AG04450 (cell line): ENCODE measurements around the gene DIO1. TPM values are rescaled to one million over a fixed set of nuclear protein-coding genes. Genes with fewer than 3 reads are reported as not detected.

Experiments
- CTCF ChIA-PET: fragments of 300-600, 350-600 bp; formaldehyde crosslinking; extraction: SDS; loops from one replicate; lab custom pipeline; 2022; ENCODE audit warnings: antibody characterized with exemption, inconsistent platforms; lab: Charles Lee
- POLR2A ChIA-PET: fragments of 350-600 bp; formaldehyde crosslinking; extraction: SDS; loops from one replicate; lab custom pipeline; 2021; ENCODE audit warnings: antibody characterized with exemption, inconsistent platforms; lab: Yijun Ruan, JAX
- DNase-seq: peaks from one replicate; pipeline ENCODE4 v3.0.0-alpha.2; 2011; ENCODE audit warnings: low read depth, low spot score
- H3K27ac ChIP-seq: one replicate; pipeline ENCODE4 v1.5.1; 2012; ENCODE audit warnings: low read depth, low read length, control low read depth
- H3K27me3 ChIP-seq: one replicate; pipeline ENCODE4 v1.6.0; 2012; ENCODE audit warnings: low read length; ENCODE audit not compliant: control insufficient read depth, insufficient read depth
- H3K4me3 ChIP-seq: 2 replicates; pipeline ENCODE4 v1.5.1; 2011; ENCODE audit warnings: mild to moderate bottlenecking, low read depth, low read length, control low read depth
- H3K9me3 ChIP-seq: 2 replicates; pipeline ENCODE4 v1.5.1; 2012; ENCODE audit warnings: low read length; ENCODE audit not compliant: control insufficient read depth, insufficient read depth
- CTCF ChIP-seq: IDR thresholded peaks from 2 replicates; pipeline ENCODE4 v1.5.1; 2011; ENCODE audit warnings: low read depth, low read length, control low read depth, inconsistent platforms
- polyA plus RNA-seq: library from polyadenylated mRNA; depleted of rRNA; stranded (reverse); fragments of >200 nt; gene quantifications from 2 replicates; pipeline ENCODE4 v1.2.3, GENCODE V29; 2011

Gene DIO1
- polyA plus RNA-seq, 1 experiment = not detected

DNA sequence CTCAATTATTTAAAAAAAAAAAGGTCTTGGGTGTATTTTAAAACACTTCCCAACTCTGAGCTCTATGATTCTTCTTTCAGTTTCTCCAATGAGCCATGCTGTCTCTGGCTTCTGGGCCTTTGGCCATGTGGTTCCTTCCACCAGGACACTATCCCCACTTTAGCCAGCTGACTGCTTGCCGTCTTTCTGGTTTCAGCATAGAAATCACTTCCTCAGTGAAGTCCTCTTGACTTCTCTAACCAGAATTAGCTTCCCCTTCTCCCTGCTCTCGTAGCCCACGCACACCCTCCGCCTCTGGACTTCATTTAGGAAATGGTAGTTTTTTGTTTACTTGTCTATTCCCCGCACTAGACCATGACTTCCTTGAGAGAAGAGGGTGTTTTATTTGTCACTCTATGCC, 1.1 kb upstream of the DIO1 start:
- H3K27ac ChIP-seq = no peak overlapping the region
- no peak for DNase-seq
- H3K27me3 ChIP-seq = no peaks in the 10 kb centered on the region
- no peaks in the 10 kb centered on the region; the same call in 1 of the 2 replicates for H3K9me3 ChIP-seq
- POLR2A ChIA-PET = no interaction called here
- CTCF ChIA-PET = interaction anchor here (0.6 to 1.5 kb wide), 5 partner anchors 14 to 1052 kb away, joined by 4 to 8 read pairs (median 5); no protein-coding TSS in a partner anchor
- TF ChIP-seq CTCF = no peak
- no peak overlapping the region for H3K4me3 ChIP-seq

GRCh38 chr1:53894644-53895043, 657 bp downstream of the DIO1 start:
- Histone ChIP-seq H3K27ac (no peak overlapping the region), H3K27me3 (no peaks in the 10 kb centered on the region), H3K4me3 (no peak overlapping the region), H3K9me3 (no peaks in the 10 kb centered on the region; the same call in 1 of the 2 replicates)
- no peak for TF ChIP-seq CTCF
- DNase-seq = no peak
- ChIA-PET POLR2A (no interaction called here), CTCF (interaction anchor here (0.6 kb wide), 1 partner anchor 51 kb away, joined by 3 read pairs; the partner anchor contains the start of gene IFT25)

DNA sequence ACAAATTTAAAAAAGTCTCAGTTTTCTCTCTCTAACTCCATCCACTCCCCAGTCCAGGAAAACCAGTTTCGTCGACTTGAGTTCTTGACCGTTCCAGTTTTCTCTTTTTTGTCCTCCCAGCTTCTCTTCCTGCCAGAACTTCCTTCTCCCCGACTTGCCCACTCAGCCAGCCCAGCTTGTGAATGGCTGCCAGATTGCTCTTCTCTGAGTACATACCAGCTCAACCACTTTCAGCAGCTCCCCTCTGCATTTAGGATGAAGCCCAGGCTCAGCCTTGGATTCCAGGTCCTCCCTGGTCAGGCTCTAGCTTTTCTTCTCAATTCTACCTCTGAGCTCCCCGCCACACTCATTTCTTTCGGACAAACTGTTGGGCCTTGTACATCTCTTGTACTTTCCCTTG, 1.4 kb downstream of the DIO1 start:
- no peaks in the 10 kb centered on the region for H3K27me3 ChIP-seq
- no peak overlapping the region for H3K27ac ChIP-seq
- DNase-seq = no peak
- no peak overlapping the region for H3K4me3 ChIP-seq
- ChIA-PET CTCF (interaction anchor here (2.3 kb wide), 1 partner anchor 54 kb away, joined by 7 read pairs; no protein-coding TSS in a partner anchor), POLR2A (interaction anchor here (0.6 to 0.9 kb wide), 2 partner anchors 10 to 50 kb away, joined by 4 to 10 read pairs; partner anchors contain the start of genes IFT25 and LRRC42)
- TF ChIP-seq CTCF = no peak
- no peaks in the 10 kb centered on the region for H3K9me3 ChIP-seq

DNA sequence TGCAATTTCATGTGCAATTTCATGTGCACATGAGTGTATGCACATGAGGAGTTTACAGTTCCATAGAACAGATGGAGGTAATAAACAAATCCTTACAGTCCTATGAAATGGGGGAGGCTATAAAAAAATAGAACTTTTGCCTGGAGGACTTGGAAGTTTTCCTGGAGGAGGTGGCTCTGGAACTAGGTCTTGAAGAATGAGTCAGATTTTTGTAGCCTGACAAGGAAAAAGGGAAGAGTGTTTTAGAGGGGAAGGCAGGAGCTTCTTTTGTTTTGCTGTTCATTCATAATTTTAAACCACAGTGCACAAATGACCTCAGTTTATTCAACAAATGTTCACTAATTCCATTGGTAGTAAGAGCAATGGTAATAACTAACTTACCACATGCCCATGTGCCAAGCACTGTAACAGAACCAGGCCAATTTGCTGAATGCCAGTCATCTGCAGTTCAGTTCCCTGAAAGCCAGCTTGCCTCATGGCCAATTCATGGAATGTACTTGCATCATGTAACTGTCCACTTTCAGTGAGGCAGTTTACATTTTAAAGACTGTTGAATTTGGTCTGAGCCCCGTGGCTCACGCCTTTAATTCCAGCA, 2.7 kb downstream of the DIO1 start:
- no peak for TF ChIP-seq CTCF
- ChIA-PET CTCF (interaction anchor here (0.6 to 2.3 kb wide), 3 partner anchors 18 to 506 kb away, joined by 3 to 7 read pairs (median 5); no protein-coding TSS in a partner anchor), POLR2A (interaction anchor here (0.8 to 1.4 kb wide), 2 partner anchors 13 to 49 kb away, joined by 3 to 11 read pairs; partner anchors contain the start of genes IFT25 and LRRC42)
- Histone ChIP-seq H3K9me3 (no peaks in the 10 kb centered on the region), H3K27ac (peak overlapping the region; percentile 83), H3K27me3 (no peaks in the 10 kb centered on the region), H3K4me3 (no peak overlapping the region)
- peak; percentile 74 for DNase-seq

DNA sequence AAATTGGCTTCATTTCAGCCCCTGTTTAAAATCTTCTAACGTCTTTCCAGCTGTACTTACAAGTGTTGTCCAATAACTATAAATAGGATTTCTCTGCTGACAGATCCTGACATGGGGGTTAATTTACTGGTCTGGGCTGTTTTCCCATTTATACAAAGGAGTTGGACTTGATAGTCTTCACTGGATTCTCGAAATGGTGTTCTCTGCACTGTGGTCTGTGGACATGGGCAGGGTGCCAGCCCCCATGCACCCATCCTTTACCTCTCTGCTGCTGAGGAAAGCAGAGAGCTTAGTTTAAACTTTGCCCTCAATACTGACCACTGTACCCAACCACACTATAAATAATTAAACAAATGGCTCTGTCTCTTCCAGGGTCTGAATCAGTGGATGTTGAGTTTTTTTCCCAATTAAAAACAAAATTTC, 5.2 kb downstream of the DIO1 start:
- TF ChIP-seq CTCF = no peak
- DNase-seq = peak; percentile 41
- POLR2A ChIA-PET = interaction anchor here (0.6 to 0.7 kb wide), 2 partner anchors 11 to 242 kb away, joined by 3 to 5 read pairs; no protein-coding TSS in a partner anchor
- H3K27me3 ChIP-seq = no peaks in the 10 kb centered on the region
- H3K4me3 ChIP-seq = no peak overlapping the region
- no peaks in the 10 kb centered on the region for H3K9me3 ChIP-seq
- CTCF ChIA-PET = interaction anchor here (0.8 to 2.8 kb wide), 4 partner anchors 20 to 84 kb away, joined by 3 to 11 read pairs (median 4); no protein-coding TSS in a partner anchor
- H3K27ac ChIP-seq = no peak overlapping the region
